Activated naive CD8-positive, alpha-beta T cell treated with anti-CD3 and anti-CD28 coated beads for 36 hours (primary cell): ENCODE measurements around the gene USP21. TPM values are rescaled to one million over a fixed set of nuclear protein-coding genes. Genes with fewer than 3 reads are reported as not detected.

ENCODE experiments used
- DNase-seq: peaks from one replicate; pipeline ENCODE4 v3.0.0; 2021
- H3K27ac Mint-ChIP-seq: one replicate; pipeline ENCODE4 v1.8.0; 2022; ENCODE audit warnings: mild to moderate bottlenecking, moderate library complexity, mixed read lengths
- H3K27me3 Mint-ChIP-seq: one replicate; pipeline ENCODE4 v1.8.0; 2022; ENCODE audit warnings: mild to moderate bottlenecking, mixed read lengths
- H3K36me3 Mint-ChIP-seq: one replicate; pipeline ENCODE4 v1.8.0; 2021; ENCODE audit warnings: mild to moderate bottlenecking, mixed read lengths
- H3K4me1 Mint-ChIP-seq: one replicate; pipeline ENCODE4 v1.8.0; 2021; ENCODE audit warnings: mixed read lengths
- H3K4me3 Mint-ChIP-seq: one replicate; pipeline ENCODE4 v1.8.0; 2022; ENCODE audit warnings: mild to moderate bottlenecking, moderate library complexity, mixed read lengths
- H3K9me3 Mint-ChIP-seq: one replicate; pipeline ENCODE4 v1.8.0; 2022; ENCODE audit warnings: mixed read lengths
- total RNA-seq, 2 experiments: library from RNA; stranded (reverse); gene quantifications; one replicate each; pipeline ENCODE4 v1.2.3, GENCODE V29; 2021

USP21 gene
- total RNA-seq, 2 experiments from 2014 or later = 24.2 to 25.4 TPM

- H3K27me3 Mint-ChIP-seq = no peaks in the 10 kb centered on the region
- no peak overlapping the region for H3K4me3 Mint-ChIP-seq
- peak overlapping the region; percentile 47 for H3K27ac Mint-ChIP-seq
- no peak for DNase-seq
- H3K4me1 Mint-ChIP-seq = peaks cover 39% of the 10 kb centered on the region
- H3K36me3 Mint-ChIP-seq = peaks cover 34% of the 10 kb centered on the region
- no peaks in the 10 kb centered on the region for H3K9me3 Mint-ChIP-seq
These were observed 13.6 kb downstream of the USP21 start for GRCh38 chr1:161172776-161173376.

GRCh38 chr1:161173711-161174110, 14.4 kb downstream of the USP21 start:
- H3K27me3 Mint-ChIP-seq = no peaks in the 10 kb centered on the region
- no peaks in the 10 kb centered on the region for H3K9me3 Mint-ChIP-seq
- H3K36me3 Mint-ChIP-seq = peaks cover 34% of the 10 kb centered on the region
- H3K27ac Mint-ChIP-seq = peak overlapping the region; percentile 15
- no peak overlapping the region for H3K4me3 Mint-ChIP-seq
- H3K4me1 Mint-ChIP-seq = peaks cover 41% of the 10 kb centered on the region
- no peak for DNase-seq

- no peak for DNase-seq
- no peaks in the 10 kb centered on the region for H3K27me3 Mint-ChIP-seq
- no peaks in the 10 kb centered on the region for H3K9me3 Mint-ChIP-seq
- peaks cover 41% of the 10 kb centered on the region for H3K4me1 Mint-ChIP-seq
- H3K27ac Mint-ChIP-seq = peak overlapping the region; percentile 65
- H3K4me3 Mint-ChIP-seq = peak overlapping the region; percentile 4
- peaks cover 33% of the 10 kb centered on the region for H3K36me3 Mint-ChIP-seq
These were observed 15.6 kb downstream of the USP21 start for GRCh38 chr1:161174911-161175310.

GRCh38 chr1:161175771-161176453, 16.6 kb downstream of the USP21 start:
- Mint-ChIP-seq H3K9me3 (no peaks in the 10 kb centered on the region), H3K4me3 (peak overlapping the region; percentile 96), H3K36me3 (peaks cover 33% of the 10 kb centered on the region), H3K4me1 (peaks cover 49% of the 10 kb centered on the region), H3K27me3 (no peaks in the 10 kb centered on the region), H3K27ac (peak overlapping the region; percentile 93)
- DNase-seq = no peak

GRCh38 chr1:161176468-161177111, 17.3 kb downstream of the USP21 start:
- peak overlapping the region; percentile 93 for H3K27ac Mint-ChIP-seq
- peaks cover 51% of the 10 kb centered on the region for H3K4me1 Mint-ChIP-seq
- DNase-seq = no peak
- no peaks in the 10 kb centered on the region for H3K27me3 Mint-ChIP-seq
- peak overlapping the region; percentile 96 for H3K4me3 Mint-ChIP-seq
- H3K36me3 Mint-ChIP-seq = peaks cover 31% of the 10 kb centered on the region
- no peaks in the 10 kb centered on the region for H3K9me3 Mint-ChIP-seq

- H3K27me3 Mint-ChIP-seq = no peaks in the 10 kb centered on the region
- H3K4me3 Mint-ChIP-seq = peak within 1 kb of the TSS; percentile 96
- no peaks in the 10 kb centered on the region for H3K9me3 Mint-ChIP-seq
- H3K27ac Mint-ChIP-seq = peak within 1 kb of the TSS; percentile 93
- H3K36me3 Mint-ChIP-seq = peaks cover 28% of the 10 kb centered on the region
- H3K4me1 Mint-ChIP-seq = peaks cover 58% of the 10 kb centered on the region
- DNase-seq = peak; percentile 96
These were observed 18.0 kb downstream of the USP21 start, which contains the start of gene B4GALT3 for GRCh38 chr1:161177112-161177935. B4GALT3 (minus strand) TSS chr1:161177507; CDS start chr1:161176060, 1,447 bp downstream.

GRCh38 chr1:161177936-161178244, 18.6 kb downstream of the USP21 start:
- no peak for DNase-seq
- peak overlapping the region; percentile 96 for H3K4me3 Mint-ChIP-seq
- peaks cover 64% of the 10 kb centered on the region for H3K4me1 Mint-ChIP-seq
- peaks cover 24% of the 10 kb centered on the region for H3K36me3 Mint-ChIP-seq
- H3K9me3 Mint-ChIP-seq = no peaks in the 10 kb centered on the region
- peak overlapping the region; percentile 93 for H3K27ac Mint-ChIP-seq
- no peaks in the 10 kb centered on the region for H3K27me3 Mint-ChIP-seq

- H3K9me3 Mint-ChIP-seq = no peaks in the 10 kb centered on the region
- DNase-seq = no peak
- H3K36me3 Mint-ChIP-seq = peaks cover 15% of the 10 kb centered on the region
- H3K27ac Mint-ChIP-seq = peak overlapping the region; percentile 28
- no peak overlapping the region for H3K4me3 Mint-ChIP-seq
- H3K4me1 Mint-ChIP-seq = peaks cover 72% of the 10 kb centered on the region
- H3K27me3 Mint-ChIP-seq = no peaks in the 10 kb centered on the region
These were observed 20.4 kb downstream of the USP21 start for GRCh38 chr1:161179698-161180097.

- Mint-ChIP-seq H3K27me3 (no peaks in the 10 kb centered on the region), H3K4me1 (peaks cover 70% of the 10 kb centered on the region), H3K36me3 (peaks cover 10% of the 10 kb centered on the region), H3K27ac (peak overlapping the region; percentile 77), H3K4me3 (no peak overlapping the region), H3K9me3 (no peaks in the 10 kb centered on the region)
- no peak for DNase-seq
These were observed 21.3 kb downstream of the USP21 start for GRCh38 chr1:161180639-161181038.

- Mint-ChIP-seq H3K9me3 (no peaks in the 10 kb centered on the region), H3K27me3 (no peaks in the 10 kb centered on the region), H3K36me3 (peaks cover 3% of the 10 kb centered on the region), H3K27ac (peak overlapping the region; percentile 93), H3K4me1 (peaks cover 74% of the 10 kb centered on the region), H3K4me3 (peak overlapping the region; percentile 38)
- DNase-seq = peak; percentile 64
These were observed 22.9 kb downstream of the USP21 start for GRCh38 chr1:161182214-161182613.

GRCh38 chr1:161185282-161185682, 26.0 kb downstream of the USP21 start:
- no peaks in the 10 kb centered on the region for H3K27me3 Mint-ChIP-seq
- peak overlapping the region; percentile 68 for H3K4me3 Mint-ChIP-seq
- H3K27ac Mint-ChIP-seq = peak overlapping the region; percentile 95
- peak; percentile 74 for DNase-seq
- H3K4me1 Mint-ChIP-seq = peaks cover 73% of the 10 kb centered on the region
- peaks cover 1% of the 10 kb centered on the region for H3K36me3 Mint-ChIP-seq
- H3K9me3 Mint-ChIP-seq = no peaks in the 10 kb centered on the region

GRCh38 chr1:161185732-161186311, 26.5 kb downstream of the USP21 start:
- H3K4me3 Mint-ChIP-seq = peak overlapping the region; percentile 68
- no peaks in the 10 kb centered on the region for H3K27me3 Mint-ChIP-seq
- peaks cover 1% of the 10 kb centered on the region for H3K36me3 Mint-ChIP-seq

GRCh38 chr1:161187311-161187710, 28.0 kb downstream of the USP21 start:
- peaks cover 1% of the 10 kb centered on the region for H3K36me3 Mint-ChIP-seq
- no peaks in the 10 kb centered on the region for H3K27me3 Mint-ChIP-seq
- peaks cover 57% of the 10 kb centered on the region for H3K4me1 Mint-ChIP-seq
- DNase-seq = no peak
- peak overlapping the region; percentile 95 for H3K27ac Mint-ChIP-seq
- H3K9me3 Mint-ChIP-seq = no peaks in the 10 kb centered on the region
- H3K4me3 Mint-ChIP-seq = no peak overlapping the region

More at GRCh38 chr1:161185732-161186311, 26.5 kb downstream of the USP21 start:
- H3K9me3 Mint-ChIP-seq = no peaks in the 10 kb centered on the region
- DNase-seq = no peak
- H3K4me1 Mint-ChIP-seq = peaks cover 68% of the 10 kb centered on the region
- H3K27ac Mint-ChIP-seq = peak overlapping the region; percentile 95

- Mint-ChIP-seq H3K27me3 (no peaks in the 10 kb centered on the region), H3K36me3 (no peaks in the 10 kb centered on the region), H3K4me1 (peaks cover 58% of the 10 kb centered on the region), H3K27ac (peak overlapping the region; percentile 50), H3K4me3 (no peak overlapping the region), H3K9me3 (no peaks in the 10 kb centered on the region)
- DNase-seq = no peak
These were observed 29.1 kb downstream of the USP21 start for GRCh38 chr1:161188381-161188780.
